OCI-LY3 (cell line): Measurements from ENCODE around the gene PKD2L1.
"Not testable (repeated sequence)": the region's sequence is repeated elsewhere in the genome, so short reads cannot be mapped to it uniquely, and the experiment has no call there.

Experiments used
- H2AFZ ChIP-seq: fragments of 200-600, 300-600 bp; shearing (Covaris generic); 2 replicates; pipeline ENCODE4 v1.6.0; 2014; ENCODE audit warnings: antibody characterized with exemption, low read depth, low read length
- H3K27ac ChIP-seq: fragments of 200-600, 300-600 bp; sonication (generic); 2 replicates; pipeline ENCODE4 v1.5.1; 2014; ENCODE audit warnings: mild to moderate bottlenecking, low read length, moderate library complexity, mixed read lengths
- H3K27me3 ChIP-seq: fragments of 200-600, 300-600 bp; sonication (generic); 2 replicates; pipeline ENCODE4 v1.6.1; 2014; ENCODE audit warnings: low read depth, low read length, mixed read lengths
- H3K36me3 ChIP-seq: fragments of 200-600, 300-600 bp; sonication (generic); replicated peaks from 2 replicates; pipeline ENCODE3; 2014; ENCODE audit warnings: low read depth, low read length, mixed read lengths
- H3K4me1 ChIP-seq: fragments of 300-600, 200-600 bp; sonication (generic); 2 replicates; pipeline ENCODE4 v1.6.1; 2014; ENCODE audit warnings: low read length, mixed read lengths
- H3K4me2 ChIP-seq: fragments of 200-600, 300-600 bp; sonication (generic); 2 replicates; pipeline ENCODE4 v1.6.1; 2014; ENCODE audit warnings: low read length, mixed read lengths
- H3K4me3 ChIP-seq: fragments of 300-600, 200-600 bp; sonication (generic); 2 replicates; pipeline ENCODE4 v1.5.1; 2014; ENCODE audit warnings: antibody characterized with exemption, mild to moderate bottlenecking, low read length, moderate library complexity
- H3K79me2 ChIP-seq: fragments of 300-600, 200-600 bp; shearing (Covaris generic); 2 replicates; pipeline ENCODE4 v1.6.1; 2014; ENCODE audit warnings: mild to moderate bottlenecking, low read length, mixed read lengths
- H3K9ac ChIP-seq: fragments of 300-600, 200-600 bp; shearing (Covaris generic); 2 replicates; pipeline ENCODE4 v1.6.0; 2014; ENCODE audit warnings: mild to moderate bottlenecking, low read length, moderate library complexity
- H3K9me3 ChIP-seq: fragments of 200-600, 300-600 bp; shearing (Covaris generic); 2 replicates; pipeline ENCODE4 v1.6.1; 2014; ENCODE audit warnings: low read length, mixed read lengths; ENCODE audit not compliant: insufficient read depth
- H4K20me1 ChIP-seq: fragments of 200-600, 300-600 bp; sonication (generic); 2 replicates; pipeline ENCODE4 v1.6.1; 2016; ENCODE audit warnings: low read length, mixed read lengths; ENCODE audit not compliant: insufficient read depth
- CTCF ChIP-seq: fragments of 200-600, 300-600 bp; sonication (generic); IDR thresholded peaks from 2 replicates; pipeline ENCODE4 v1.5.1; 2014; ENCODE audit warnings: antibody characterized with exemption, low read length, low read depth
- EZH2phosphoT487 ChIP-seq: fragments of 200-600 bp; shearing (Covaris generic); IDR thresholded peaks from 2 replicates; pipeline ENCODE4 v1.6.1; 2018; ENCODE audit warnings: antibody characterized with exemption, mixed run types, low read depth

Gene PKD2L1

GRCh38 chr10:100304414-100304813, 25.6 kb downstream of the PKD2L1 start:
- H3K27ac ChIP-seq, result no peak overlapping the region
- no peaks in the 10 kb centered on the region for H4K20me1 ChIP-seq
- H3K9me3 ChIP-seq, result no peaks in the 10 kb centered on the region
- no peaks in the 10 kb centered on the region for H3K27me3 ChIP-seq
- TF ChIP-seq EZH2phosphoT487 (no peak), CTCF (no peak)
- H3K36me3 ChIP-seq, result no peaks in the 10 kb centered on the region
- H2AFZ ChIP-seq, result no peak overlapping the region
- H3K4me1 ChIP-seq, result peaks cover 4% of the 10 kb centered on the region; the same call in 1 of the 2 replicates
- H3K79me2 ChIP-seq, result no peaks in the 10 kb centered on the region
- peak overlapping the region; percentile 63 for H3K4me2 ChIP-seq
- H3K9ac ChIP-seq, result no peak overlapping the region
- H3K4me3 ChIP-seq, result no peak overlapping the region

GRCh38 chr10:100303724-100304319, 26.2 kb downstream of the PKD2L1 start:
- H3K27ac ChIP-seq, result no peak overlapping the region
- no peak overlapping the region for H3K9ac ChIP-seq
- H3K4me1 ChIP-seq, result peaks cover 4% of the 10 kb centered on the region; the same call in 1 of the 2 replicates
- TF ChIP-seq EZH2phosphoT487 (no peak), CTCF (peak; percentile 74)
- no peaks in the 10 kb centered on the region for H4K20me1 ChIP-seq
- H3K27me3 ChIP-seq, result no peaks in the 10 kb centered on the region
- H2AFZ ChIP-seq, result no peak overlapping the region
- H3K4me3 ChIP-seq, result peak overlapping the region; percentile 40; the same call in 1 of the 2 replicates
- H3K36me3 ChIP-seq, result no peaks in the 10 kb centered on the region
- H3K9me3 ChIP-seq, result no peaks in the 10 kb centered on the region
- peak overlapping the region; percentile 63 for H3K4me2 ChIP-seq
- H3K79me2 ChIP-seq, result no peaks in the 10 kb centered on the region

- not testable (repeated sequence) for H3K4me3 ChIP-seq, H3K9me3 ChIP-seq, H3K27ac ChIP-seq, H3K36me3 ChIP-seq, H4K20me1 ChIP-seq, H3K4me2 ChIP-seq, H3K9ac ChIP-seq, H2AFZ ChIP-seq, H3K79me2 ChIP-seq, H3K27me3 ChIP-seq
- H3K4me1 ChIP-seq, result peaks cover 27% of the 10 kb centered on the region
Measured at GRCh38 chr10:100301123-100301522, 28.9 kb downstream of the PKD2L1 start.

GRCh38 chr10:100297242-100297641, 32.8 kb downstream of the PKD2L1 start:
- Histone ChIP-seq H3K4me1 (peaks cover 27% of the 10 kb centered on the region), H4K20me1 (no peaks in the 10 kb centered on the region), H3K4me3 (no peak overlapping the region), H3K27me3 (peaks cover 4% of the 10 kb centered on the region; the same call in 1 of the 2 replicates), H3K36me3 (no peaks in the 10 kb centered on the region), H3K27ac (no peak overlapping the region), H3K4me2 (peak overlapping the region; percentile 47), H3K9me3 (no peaks in the 10 kb centered on the region), H2AFZ (no peak overlapping the region), H3K9ac (no peak overlapping the region), H3K79me2 (no peaks in the 10 kb centered on the region)
- TF ChIP-seq EZH2phosphoT487, result no peak
- TF ChIP-seq CTCF, result no peak
